Activated T-cell treated with anti-CD3 and anti-CD28 coated beads for 48 hours (primary cell): ENCODE measurements around the gene TIMP1.

Experiments
- DNase-seq: peaks from one replicate; pipeline ENCODE4 v3.0.0-alpha.2; 2020; ENCODE audit warnings: low read depth

Gene TIMP1

DNA sequence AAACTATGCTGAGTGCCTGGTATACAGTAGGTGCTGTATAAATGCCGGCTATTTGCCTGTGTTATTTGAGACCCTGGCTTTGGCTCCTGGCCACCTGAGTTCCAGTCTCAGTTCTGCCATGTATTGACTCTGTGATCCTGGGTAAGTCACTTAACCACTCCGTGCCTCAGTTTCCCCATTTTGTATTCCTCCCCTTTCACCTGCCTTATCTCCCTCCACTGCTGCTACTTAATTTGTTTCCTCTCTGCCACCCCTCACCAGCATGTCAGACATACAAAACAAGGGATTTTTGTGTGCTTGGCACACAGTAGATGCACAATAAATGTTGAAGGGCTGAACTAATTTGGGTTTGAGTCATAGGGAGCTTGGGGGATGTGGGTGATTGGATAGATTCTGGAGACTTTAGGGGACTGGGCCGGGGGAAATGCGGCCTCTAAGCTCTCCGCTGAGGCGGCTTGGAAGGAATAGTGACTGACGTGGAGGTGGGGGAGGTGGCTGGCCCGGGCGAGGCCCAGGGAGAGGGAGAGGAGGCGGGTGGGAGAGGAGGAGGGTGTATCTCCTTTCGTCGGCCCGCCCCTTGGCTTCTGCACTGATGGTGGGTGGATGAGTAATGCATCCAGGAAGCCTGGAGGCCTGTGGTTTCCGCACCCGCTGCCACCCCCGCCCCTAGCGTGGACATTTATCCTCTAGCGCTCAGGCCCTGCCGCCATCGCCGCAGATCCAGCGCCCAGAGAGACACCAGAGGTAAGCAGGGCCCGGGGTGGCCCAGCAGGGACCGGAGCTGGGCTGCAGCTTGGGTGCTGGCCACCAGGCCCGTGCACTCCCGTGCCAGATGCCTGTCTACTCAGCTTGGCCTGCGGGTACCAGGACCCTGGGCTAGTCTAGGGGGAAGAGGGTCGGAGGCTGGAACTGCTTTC lies at the start of gene TIMP1:
TIMP1 (plus strand) TSS at position 706 of the 917 bp plus-strand sequence. CDS start 980 bp downstream, outside the sequence.
- peak; percentile 71 for DNase-seq

DNA sequence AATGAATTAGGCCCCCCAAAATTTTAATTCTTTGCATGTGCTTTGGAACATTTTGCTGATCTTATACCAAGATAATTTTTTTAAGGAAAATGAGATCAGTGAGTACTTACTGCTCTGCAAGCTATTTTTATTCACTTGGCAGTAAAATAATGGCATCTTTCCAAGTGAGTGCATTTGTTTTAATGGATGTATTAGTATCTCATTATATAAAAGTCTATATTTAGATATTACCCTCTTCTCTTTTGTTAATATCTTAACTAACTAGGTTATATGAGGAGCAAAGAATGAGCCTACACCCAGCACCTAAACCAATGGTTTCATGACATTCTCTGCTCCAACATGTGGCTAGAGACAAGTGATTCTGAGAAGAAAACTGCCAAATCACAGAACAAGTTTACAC lies 42.4 kb upstream of the TIMP1 start:
- no peak for DNase-seq

DNA sequence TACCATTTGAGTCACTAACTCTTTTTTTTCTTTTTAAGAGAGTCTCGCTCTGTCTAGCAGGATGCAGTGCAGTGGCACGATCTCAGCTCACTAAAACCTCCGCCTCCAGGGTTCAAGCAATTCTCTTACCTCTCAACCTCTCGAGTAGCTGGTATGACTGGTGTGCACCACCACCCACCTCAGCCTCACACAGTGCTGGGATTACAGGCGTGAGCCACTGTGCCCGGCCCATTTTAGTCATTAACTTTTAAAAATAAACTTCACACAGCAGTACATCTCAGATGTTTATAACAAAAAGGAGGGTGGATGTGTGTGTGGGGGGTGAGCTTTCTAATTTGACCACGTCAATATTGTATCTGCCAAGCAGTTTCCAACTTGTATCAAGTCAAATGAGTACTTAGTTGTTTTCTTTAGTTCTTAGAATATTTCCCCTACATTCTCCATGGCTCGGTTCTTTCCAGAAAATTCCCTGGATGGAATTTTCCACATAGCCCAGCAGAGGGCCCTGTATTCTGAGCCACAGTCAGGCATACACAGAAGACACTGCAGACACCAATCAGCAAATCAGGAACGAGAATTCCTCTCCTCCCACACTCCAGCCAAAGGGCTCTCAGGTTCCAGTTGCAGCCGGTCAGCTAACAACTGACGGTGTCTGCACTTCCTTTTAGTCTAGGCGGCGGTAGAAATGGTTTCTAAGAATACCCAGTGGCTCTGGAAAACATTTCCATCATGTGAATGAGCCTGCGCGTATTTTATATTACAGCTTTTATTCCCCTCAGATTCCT lies 41.3 kb upstream of the TIMP1 start:
- DNase-seq, result no peak

DNA sequence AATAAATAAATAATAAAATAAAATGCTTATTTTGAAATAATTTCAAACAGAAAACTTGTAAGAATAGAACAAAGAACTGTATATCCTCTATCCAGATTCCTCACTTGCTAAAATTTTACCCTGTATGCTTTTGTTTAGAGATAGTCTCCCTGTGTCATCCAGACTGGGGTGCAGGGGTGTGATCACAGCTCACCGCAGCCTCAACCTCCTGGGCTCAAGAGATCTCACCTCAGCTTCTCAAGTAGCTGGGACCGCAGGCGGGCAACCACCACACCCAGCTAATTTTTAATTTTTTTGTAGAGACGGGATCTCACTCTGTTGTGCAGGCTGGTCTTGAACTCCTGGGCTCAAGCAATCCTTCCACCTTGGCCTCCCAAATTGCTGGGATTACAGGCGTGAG lies 38.7 kb upstream of the TIMP1 start:
- DNase-seq, result no peak

DNA sequence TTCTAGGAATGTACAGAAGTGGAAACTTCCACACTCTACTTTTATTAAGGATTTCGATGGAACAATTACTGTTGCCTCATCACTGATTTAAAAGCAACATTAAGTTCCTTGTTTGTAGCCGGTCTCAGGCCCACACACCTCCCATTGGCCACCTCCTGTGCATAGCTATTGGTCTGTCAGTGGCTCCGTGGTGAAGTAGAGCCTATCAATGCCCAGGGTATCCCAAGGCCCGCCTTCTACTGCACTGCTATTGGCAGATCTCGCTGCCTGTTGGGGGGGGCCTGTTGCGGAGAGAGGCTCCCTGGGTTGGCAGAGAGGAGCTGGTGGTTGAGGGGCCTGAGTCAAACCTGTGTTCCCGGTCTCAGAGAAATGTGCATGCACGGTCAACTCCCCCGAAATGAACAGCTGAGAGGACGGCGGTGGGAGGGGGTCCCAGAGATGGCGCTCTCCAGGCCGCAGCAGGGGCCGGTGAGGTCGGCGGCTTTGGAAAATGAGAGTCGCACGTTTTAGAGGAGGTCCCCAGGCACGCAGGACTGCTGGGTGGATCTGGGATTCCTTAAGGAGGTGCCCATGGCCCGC lies 26.1 kb upstream of the TIMP1 start:
- peak; percentile 75 for DNase-seq

DNA sequence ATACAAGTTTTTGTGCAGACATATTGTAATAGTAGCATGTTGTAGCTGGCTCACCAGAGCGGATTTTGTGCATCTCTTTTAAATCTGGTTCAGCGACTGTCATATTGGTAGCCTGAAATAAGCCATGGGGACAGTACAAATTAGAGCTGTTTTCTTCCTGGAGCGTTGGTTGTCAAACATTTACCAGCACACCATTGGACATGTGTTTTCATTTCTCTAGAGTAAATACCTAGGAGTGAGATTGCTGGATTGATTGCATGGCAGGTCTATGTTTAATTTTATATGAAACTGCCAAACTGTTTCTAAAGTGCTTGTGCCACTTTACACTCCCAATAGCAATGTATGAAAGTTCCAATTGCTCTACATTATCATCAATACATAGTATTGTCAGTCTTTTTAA lies 23.8 kb upstream of the TIMP1 start:
- DNase-seq, result no peak

DNA sequence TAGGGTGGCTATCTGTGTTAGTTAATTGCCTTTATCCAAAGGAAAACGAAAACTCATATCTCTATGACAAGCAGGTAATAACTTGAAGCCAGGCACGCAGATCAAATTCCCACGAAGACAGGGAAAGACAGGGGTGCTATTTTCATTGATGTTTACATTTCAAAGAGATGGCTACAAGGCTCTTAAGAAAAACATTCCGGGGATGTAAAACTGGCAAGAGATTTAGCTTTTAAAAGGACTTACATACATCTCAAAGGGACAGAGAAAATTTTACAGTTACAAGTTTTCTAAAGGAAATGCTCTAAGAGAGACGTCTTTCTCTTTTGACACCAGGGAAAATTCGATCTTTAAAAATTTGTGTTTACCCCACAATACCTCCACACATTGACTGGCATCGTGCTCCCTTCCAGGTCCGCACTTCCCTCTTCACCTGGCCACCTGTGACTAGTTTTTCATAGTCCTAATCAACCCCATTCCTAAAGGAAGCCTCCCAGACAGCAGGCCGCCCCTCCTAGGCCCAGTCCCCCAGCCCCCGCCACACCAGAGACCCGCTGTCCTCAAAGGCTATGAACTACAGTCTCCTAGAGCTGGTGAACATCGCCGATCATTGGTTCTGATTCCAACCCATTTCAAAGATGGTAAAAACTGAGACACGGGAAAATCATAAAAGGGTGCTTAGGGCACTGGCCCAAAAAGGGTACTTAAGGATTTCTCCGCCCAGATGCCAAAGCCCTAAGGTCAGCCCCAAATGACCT lies 21.9 kb upstream of the TIMP1 start:
- no peak for DNase-seq

DNA sequence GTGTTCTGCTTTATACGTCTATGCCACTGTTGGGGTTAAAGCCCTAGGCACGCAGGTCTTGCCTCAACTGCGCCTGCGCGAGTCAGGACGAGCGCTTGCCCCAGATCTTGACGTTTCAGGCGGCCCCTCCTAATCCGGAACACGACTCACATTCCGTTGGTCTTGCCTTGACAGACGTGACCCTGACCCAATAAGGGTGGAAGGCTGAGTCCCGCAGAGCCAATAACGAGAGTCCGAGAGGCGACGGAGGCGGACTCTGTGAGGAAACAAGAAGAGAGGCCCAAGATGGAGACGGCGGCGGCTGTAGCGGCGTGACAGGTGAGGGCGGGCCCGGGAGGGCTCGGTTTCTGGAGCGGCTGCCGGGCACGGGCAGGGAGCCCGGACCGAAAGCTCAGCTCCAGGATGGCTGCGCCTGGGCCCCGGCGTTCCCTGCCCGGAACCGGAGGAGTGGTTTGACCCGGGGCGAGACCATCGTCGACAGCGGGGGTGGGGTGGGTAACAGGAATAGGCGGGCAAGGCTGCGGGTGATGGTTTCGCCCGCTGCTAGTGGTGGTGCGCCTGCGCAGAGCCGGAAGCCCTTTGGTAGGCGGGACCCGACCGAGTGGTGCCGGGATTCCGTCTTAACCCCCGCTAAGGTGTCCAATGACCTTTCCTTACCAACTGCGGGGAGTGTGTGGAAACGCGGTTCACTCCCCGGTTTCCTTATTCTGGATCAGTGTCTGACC lies 21.1 kb upstream of the TIMP1 start, which contains the start of gene ARAF:
ARAF (plus strand) TSS at position 272 of the 725 bp plus-strand sequence. CDS start 1,763 bp downstream, outside the sequence.
- peak; percentile 89 for DNase-seq

DNA sequence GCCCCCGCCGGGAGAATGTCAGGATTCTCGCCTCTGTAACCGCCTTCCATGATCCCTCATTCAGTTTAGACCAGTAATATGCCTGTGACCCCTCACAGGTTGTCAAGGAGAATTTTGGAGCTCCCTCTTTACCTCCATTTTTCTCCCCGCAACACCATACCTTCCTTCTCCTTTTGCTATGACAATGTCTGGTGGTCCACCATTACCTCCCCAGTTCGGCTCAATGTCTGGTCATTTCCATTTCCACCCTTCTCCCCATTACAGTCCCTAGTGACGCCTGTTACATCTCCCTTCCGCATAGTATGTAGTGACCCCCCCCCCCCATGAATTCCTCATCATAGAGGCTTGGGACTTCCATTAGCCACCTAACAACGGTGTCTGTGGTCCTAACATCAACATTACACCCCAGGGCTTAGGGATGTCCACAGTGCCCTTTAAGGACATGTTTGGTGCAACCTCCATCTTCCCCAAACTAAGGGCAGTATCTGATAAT lies 20.5 kb upstream of the TIMP1 start:
- DNase-seq, result no peak

DNA sequence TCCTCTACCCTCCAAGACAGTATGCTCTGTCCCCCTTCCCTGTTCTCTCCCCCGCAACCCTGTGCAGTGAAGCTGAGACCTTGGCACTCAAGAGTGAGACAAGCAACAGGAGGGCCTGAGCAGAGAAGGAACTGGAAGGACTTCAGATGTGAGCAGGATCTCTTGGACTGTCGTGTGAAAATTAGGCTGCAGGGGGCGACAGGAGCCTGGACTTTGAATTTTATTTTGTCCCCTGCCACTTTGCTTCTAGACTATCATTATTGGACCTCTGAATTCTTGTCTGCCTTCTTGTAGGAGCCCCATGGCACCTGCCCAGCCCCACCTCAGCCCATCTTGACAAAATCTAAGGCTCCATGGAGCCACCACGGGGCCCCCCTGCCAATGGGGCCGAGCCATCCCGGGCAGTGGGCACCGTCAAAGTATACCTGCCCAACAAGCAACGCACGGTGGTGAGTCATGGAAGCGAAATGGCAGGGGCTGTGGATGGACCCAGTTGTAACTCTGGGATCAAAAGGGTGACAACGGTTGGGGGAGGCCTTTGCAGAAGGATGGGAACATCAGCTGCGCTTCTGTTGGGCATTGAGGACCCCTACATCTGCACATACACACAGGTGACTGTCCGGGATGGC lies 19.5 kb upstream of the TIMP1 start:
- no peak for DNase-seq

DNA sequence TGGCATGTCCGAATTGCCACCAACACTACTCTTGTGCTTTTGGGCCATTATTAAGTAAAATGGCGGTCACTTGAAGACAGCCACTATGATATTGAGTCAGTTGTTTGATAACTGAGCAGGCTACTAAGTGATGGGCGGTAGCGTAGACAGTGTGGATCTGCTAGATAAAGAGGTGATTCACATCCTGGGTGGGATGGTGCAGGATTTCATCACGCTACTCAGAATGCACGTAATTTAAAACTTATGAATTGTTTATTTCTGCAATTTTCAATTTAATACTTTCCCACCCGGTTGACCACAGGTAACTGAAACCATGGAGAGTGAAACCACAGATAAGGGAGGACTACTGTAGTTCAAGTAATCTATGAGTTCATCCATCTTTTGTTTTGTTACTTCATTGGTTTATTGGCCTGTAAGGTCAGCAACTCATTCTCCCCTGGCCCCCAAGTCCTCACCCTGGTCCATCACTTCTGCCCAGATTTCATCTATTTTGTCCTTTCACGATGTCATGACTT lies 18.4 kb upstream of the TIMP1 start:
- no peak for DNase-seq

DNA sequence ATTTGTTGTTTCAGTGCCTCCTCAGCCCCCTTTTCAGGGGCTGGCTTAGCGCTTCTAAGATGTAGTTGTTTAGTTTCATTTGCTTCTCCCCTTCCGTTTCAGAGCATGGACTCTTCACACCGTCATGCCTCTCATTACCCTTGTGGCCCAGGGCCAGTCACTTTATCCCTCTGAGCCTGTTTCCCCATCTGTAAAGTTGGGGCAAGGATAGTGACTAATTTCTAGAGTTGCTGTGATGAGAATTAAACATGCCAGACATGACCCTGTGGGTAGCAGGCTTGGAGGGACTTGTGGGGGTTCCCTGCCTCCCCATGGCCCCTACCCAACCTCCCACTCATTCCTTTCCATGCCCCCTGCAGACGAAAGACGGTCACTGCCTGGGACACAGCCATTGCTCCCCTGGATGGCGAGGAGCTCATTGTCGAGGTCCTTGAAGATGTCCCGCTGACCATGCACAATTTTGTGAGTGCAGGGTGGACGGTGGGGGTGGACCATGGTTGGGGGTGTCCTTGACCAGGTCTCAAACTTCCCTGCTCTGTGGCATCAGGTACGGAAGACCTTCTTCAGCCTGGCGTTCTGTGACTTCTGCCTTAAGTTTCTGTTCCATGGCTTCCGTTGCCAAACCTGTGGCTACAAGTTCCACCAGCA lies 17.7 kb upstream of the TIMP1 start:
- no peak for DNase-seq

DNA sequence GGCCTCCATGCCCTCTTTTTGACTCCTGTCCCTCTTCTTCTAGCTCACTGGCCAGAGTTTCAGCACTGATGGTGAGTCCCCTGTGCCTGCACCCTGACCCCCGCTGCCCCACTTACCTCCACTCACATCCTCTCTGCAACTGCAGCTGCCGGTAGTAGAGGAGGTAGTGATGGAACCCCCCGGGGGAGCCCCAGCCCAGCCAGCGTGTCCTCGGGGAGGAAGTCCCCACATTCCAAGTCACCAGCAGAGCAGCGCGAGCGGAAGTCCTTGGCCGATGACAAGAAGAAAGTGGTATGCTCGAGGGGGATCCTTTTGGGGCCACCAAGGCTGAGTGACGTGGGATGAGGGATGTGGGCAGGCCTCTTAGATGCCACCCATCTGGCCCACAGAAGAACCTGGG lies 15.4 kb upstream of the TIMP1 start:
- no peak for DNase-seq

DNA sequence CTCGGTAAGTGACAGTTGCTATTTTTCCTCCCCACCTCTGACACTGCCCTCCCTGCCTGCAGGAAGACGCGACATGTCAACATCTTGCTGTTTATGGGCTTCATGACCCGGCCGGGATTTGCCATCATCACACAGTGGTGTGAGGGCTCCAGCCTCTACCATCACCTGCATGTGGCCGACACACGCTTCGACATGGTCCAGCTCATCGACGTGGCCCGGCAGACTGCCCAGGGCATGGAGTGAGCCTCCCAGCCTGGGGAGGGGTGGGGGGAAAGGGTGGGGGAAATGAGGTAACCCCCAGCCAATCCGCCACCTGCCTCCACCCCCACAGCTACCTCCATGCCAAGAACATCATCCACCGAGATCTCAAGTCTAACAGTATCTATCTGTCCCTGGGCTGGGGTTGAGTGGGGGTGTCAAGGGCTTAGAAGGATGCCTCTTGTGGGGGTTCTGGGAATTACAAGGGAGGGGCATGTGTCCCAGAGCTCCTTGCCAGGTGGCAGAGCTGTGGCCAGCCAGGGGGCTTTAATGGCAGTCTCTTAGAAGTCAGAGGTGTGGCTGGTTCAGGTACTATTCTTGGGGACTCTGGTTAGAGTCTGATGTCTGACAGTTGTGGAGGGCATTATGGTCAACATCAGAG lies 13.5 kb upstream of the TIMP1 start:
- DNase-seq, result no peak

DNA sequence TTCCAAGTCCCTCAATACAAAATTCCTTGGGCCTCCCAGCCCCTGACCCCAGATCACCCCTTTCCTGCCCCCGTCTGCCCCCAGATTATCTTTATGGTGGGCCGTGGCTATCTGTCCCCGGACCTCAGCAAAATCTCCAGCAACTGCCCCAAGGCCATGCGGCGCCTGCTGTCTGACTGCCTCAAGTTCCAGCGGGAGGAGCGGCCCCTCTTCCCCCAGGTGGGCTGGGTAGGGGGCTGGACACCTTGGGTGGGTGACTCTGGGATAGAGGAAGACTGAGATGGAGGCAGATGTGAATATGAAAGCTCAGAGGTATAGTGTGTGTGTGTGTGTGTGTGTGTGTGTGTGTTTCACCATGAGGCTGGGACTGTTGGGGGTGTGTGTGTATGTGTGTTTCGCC lies 11.4 kb upstream of the TIMP1 start:
- no peak for DNase-seq

DNA sequence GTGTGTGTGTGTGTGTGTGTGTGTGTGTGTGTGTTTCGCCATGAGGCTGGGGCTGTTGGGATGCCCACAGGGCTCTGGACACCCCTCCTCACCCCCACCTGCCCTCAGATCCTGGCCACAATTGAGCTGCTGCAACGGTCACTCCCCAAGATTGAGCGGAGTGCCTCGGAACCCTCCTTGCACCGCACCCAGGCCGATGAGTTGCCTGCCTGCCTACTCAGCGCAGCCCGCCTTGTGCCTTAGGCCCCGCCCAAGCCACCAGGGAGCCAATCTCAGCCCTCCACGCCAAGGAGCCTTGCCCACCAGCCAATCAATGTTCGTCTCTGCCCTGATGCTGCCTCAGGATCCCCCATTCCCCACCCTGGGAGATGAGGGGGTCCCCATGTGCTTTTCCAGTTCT lies 11.0 kb upstream of the TIMP1 start:
- DNase-seq, result no peak

DNA sequence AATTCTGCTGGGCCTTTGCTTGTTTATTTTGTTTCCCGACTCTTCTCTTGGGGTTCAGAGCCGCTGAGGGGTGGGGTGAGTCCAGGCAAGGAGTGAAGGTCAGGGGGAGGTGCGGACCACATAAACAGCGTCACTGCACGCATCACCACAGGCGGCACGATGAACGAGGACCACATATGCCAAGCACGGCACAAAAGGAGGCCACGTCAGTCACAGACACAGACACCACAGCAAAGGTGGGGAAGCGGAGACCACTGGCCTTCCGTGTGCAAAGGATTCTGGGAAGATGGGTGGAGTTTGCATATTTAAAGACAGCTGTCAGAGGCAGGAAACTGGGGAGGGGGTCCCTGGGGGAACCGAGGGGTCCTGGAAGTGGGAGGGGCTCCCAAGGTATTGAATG lies 10.3 kb upstream of the TIMP1 start:
- no peak for DNase-seq

DNA sequence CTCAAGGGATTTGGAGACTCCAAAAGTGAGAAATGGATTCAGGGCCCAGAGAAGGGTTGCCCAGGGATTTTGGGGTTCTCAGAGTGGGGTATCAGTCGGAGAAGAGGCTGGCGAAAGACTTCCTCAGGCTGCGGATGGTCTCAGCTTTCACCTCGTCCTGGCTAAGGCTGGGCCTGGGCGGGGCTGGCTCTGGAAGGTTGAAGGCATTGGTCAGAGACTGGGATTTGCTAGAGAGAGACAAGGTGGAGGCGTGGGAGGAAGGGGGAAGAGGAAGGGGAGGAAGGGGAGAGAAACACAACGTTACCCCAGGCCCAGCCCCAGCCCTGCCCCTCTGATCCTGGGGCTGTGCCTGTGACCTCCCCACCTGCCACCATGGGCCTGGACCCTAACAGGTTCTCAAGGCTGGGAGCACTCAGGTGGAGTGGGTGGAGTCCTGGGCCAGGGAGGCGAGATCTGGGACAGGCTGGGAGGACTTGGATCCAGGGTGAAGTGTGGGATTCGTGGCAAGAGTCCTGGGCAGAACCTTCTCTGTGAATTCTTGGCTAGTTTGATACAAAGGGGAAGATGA lies 9.4 kb upstream of the TIMP1 start:
- no peak for DNase-seq
